ENCODE data around the gene VEZF1.

The VEZF1 gene

GRCh38 chr17:57947369-57947768 is 40.7 kb downstream of the VEZF1 start:
- FAIRE-seq: no peak

GRCh38 chr17:57946798-57947358 is 41.2 kb downstream of the VEZF1 start:
- peak; percentile 93 for FAIRE-seq

- no peak for FAIRE-seq
Observed at GRCh38 chr17:57945996-57946797, 41.9 kb downstream of the VEZF1 start.

- no peak for FAIRE-seq
Observed at GRCh38 chr17:57944908-57945307, 43.1 kb downstream of the VEZF1 start.

DNA sequence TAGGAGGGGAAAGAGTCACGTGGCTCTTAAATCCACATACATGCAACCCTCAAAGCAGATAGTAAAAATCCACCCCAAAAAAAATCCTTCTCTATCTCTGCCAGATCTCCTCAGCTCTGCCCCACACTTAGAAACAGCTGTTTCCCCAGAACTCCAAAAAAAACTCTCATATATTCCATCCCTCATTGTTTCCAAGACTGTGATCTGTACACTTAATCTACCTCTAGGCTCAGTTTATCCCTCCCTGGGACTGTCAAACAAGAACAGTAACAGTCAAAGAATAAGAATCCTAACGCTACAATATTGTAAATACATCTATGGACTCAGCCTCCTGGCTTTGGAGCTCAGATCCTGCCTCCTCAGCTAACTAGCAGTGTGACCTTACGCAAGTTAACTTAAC is 44.4 kb downstream of the VEZF1 start:
- FAIRE-seq: no peak

- FAIRE-seq: no peak
Observed at GRCh38 chr17:57943140-57943539, 44.9 kb downstream of the VEZF1 start.

GRCh38 chr17:57941384-57942370 is 46.4 kb downstream of the VEZF1 start:
- no peak for FAIRE-seq

GRCh38 chr17:57940653-57941329 is 47.3 kb downstream of the VEZF1 start:
- FAIRE-seq: no peak

DNA sequence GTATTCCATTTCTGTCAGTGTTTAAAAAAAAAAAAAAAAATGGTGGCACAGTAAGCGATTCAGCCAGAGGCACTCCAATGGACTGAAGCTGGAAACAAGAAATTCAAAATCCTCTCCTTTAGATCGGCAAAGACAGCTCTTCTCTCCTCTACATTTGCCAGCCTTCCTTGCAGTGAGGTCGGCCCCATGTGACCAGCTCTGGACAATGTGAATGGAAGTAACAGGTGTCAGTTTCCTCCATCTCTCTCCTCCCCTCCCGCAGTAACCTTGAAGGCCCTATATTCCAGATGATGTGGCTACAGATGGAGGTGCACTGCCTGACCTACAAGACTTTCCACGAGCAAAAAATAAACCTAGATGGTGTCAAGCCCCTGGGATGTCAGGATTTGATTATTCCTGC is 47.8 kb downstream of the VEZF1 start:
- peak; percentile 90 for FAIRE-seq

GRCh38 chr17:57939797-57940196 is 48.3 kb downstream of the VEZF1 start:
- FAIRE-seq: no peak

GRCh38 chr17:57938061-57938502 is 50.0 kb downstream of the VEZF1 start:
- FAIRE-seq: no peak

DNA sequence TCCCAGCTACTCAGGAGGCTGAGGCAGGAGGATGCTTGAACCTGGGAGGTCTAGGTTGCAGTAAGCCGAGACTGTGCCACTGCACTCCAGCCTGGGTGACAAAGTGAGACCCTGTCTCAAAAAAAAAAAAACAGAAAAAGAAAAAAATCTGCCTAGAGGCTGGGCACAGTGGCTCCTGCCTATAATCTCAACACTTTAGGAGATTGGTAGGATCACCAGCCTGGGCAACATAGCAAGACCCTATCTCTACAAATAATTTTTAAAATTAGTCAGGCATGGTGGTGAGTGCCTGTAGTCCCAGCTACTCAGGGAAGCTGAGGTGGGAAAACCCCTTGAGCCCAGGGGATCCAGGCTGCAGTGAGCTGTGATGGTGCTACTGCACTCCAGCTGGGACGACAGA is 50.6 kb downstream of the VEZF1 start:
- FAIRE-seq: no peak

DNA sequence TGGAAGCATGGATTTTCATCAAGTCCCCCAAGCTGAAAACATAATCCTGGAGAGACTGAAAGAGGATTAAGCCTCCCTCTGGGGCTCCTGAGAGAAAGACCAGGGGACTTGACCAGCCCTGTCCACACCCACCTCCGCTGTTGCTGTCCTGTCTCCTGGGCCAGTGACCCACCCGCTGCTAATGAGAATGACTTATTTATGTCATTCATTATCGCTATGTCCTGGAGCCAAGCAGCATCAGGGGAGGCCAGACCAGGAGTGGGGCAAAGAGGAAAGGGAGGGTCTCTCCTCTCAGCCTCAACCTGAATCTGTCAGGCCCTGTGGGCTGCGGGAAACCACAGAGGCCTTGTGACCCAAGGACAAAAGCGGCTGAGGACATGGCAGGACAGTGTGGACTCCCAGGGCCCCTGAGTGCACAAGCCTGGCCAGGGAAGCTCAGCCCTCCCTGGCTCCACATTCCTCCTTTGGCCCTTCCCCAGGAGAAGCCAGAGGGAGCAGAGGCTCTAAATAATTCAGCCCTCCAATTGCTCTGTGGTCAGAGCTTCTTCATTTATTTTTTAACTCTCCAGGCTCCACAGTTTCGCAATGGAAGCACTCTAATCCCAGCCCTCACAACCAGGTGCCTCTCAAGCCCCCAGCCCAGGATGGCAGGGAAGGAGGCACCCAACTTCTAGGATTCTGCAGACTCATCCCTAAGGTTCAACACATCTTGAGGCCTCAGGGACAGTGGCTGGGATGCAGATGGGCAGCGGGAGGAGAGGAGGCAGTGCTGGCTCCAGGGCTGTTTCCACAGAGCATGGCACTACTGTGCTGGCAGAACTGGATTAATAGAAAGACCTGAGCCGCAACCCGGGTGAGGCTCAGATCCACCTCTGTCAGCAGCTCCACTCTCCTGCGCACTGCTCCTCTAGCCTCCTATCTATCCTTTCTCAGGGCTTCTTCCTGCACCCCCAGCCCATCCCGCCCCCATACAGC is 51.9 kb downstream of the VEZF1 start:
- peak; percentile 93 for FAIRE-seq

GRCh38 chr17:57931488-57932137 is 56.4 kb downstream of the VEZF1 start:
- FAIRE-seq: no peak

- no peak for FAIRE-seq
Observed at GRCh38 chr17:57930239-57930638, 57.8 kb downstream of the VEZF1 start.

- no peak for FAIRE-seq
Observed at GRCh38 chr17:57929386-57929785, 58.7 kb downstream of the VEZF1 start.

GRCh38 chr17:57928928-57929327 is 59.1 kb downstream of the VEZF1 start:
- peak; percentile 6 for FAIRE-seq

DNA sequence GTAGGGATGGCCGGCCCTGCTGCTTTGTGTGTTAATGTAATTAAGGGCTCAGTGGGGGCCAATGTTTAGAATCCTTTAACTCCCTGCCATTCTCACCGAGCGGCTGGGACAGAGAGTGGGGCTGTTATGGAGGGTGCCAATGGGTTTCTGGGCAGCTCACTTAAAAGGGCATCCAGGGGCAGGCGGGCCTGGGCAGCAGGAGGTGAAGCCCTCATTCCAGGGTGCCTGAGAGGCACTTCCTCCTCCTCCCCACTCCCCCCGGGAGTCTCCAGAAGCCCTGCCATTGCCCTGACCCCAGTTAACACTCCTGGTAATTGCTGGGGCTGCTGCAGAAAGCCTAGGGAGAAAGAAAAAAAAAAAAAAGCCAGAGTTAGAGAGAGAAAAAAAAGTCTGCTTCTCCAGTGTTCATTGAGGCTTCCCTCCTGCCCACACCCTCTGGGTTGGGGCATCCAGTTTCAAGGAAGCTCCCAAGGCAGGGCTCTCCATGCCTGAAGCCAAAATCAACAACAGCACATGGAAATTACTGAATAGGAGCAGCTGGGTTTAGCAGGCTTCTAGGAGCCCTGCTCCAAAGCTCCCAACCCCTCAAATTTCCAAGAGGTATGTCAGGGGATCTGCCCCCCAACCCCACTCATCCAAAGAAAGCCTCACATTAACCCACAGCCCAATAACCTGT is 60.9 kb downstream of the VEZF1 start:
- peak; percentile 99 for FAIRE-seq

DNA sequence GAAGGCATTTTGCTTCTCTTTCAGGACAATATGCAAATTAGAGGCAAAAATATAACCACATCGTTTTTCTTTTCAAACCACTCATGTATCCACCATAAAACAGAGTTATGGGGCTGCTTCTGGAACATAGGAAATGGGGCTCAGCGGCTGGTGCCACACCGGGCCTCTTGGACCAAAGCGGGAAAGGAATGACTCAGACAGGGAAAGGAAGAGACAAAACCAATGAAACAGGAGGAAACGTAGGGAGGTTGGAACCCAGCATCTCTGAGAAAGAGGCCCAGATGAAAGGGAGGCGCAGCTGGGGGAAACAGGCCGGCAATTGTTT is 61.4 kb downstream of the VEZF1 start:
- FAIRE-seq: peak; percentile 95

DNA sequence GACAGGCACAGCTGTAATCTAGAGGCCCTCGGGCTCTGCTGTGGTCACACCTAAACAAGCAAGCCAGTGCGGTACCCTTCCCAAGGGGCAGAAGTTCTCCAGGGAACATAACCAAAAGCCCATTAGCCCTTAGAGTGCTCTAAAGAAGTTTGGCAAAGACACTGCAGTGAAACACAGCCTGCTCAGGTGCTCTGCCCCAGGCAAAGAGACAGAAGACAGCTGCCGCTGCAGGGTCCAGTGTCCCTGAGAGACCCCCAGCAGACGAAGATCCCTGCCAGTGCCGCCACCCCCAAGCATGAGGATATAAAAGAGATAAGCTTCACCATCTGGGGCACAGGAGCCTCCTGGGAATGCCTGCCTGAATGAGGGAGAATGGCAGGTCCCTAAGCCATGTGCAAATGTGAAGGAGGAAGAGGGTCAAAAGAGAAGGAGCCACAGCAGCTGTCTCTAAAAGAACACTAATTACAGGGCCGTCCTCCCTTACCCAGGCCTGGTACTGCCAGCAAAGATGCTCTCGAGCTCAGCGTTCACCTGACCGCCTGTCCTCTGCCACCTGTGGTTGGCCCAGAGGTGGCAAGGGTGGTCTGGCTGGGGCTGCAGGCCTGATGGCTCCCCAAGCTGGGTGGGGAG is 62.6 kb downstream of the VEZF1 start:
- no peak for FAIRE-seq

Measured in A204.1 (cell line).